OCI-LY3 (cell line): Measurements from ENCODE around the gene STX5.

Experiments
- CTCF ChIP-seq: fragments of 200-600, 300-600 bp; sonication (generic); IDR thresholded peaks from 2 replicates; pipeline ENCODE4 v1.5.1; 2014; ENCODE audit warnings: antibody characterized with exemption, low read length, low read depth
- EZH2phosphoT487 ChIP-seq: fragments of 200-600 bp; shearing (Covaris generic); IDR thresholded peaks from 2 replicates; pipeline ENCODE4 v1.6.1; 2018; ENCODE audit warnings: antibody characterized with exemption, mixed run types, low read depth

GRCh38 chr11:62805076-62805892 lies 26.6 kb downstream of the STX5 start, which contains the start of gene NXF1:
- TF ChIP-seq CTCF (no peak), EZH2phosphoT487 (no peak)
